Astrocyte of the spinal cord (primary cell): Measurements from ENCODE around the gene FCN1.

Experiments used
- DNase-seq: peaks from one replicate; pipeline ENCODE4 v3.0.0; 2011; ENCODE audit warnings: low read depth, low spot score
- H3K4me3 ChIP-seq: 2 replicates; pipeline ENCODE4 v1.5.1; 2011; ENCODE audit warnings: low read depth, mild to moderate bottlenecking, low read length, moderate library complexity
- CTCF ChIP-seq: IDR thresholded peaks from 2 replicates; pipeline ENCODE4 v1.5.1; 2012; ENCODE audit warnings: low read depth, mild to moderate bottlenecking, low read length, inconsistent platforms
- in situ Hi-C: cut with HindIII; loops from 2 replicates; pipeline ENCODE4 v1.10.0; 2017; ENCODE audit warnings: low sequenced_read_pairs

The FCN1 gene

GRCh38 chr9:134888603-134889190 is 29.0 kb downstream of the FCN1 start:
- in situ Hi-C loops, result no loop called here
- DNase-seq, result no peak
- H3K4me3 ChIP-seq, result no peak overlapping the region
- TF ChIP-seq CTCF, result no peak

GRCh38 chr9:134887686-134888602 is 29.8 kb downstream of the FCN1 start:
- H3K4me3 ChIP-seq, result no peak overlapping the region
- in situ Hi-C loops, result no loop called here
- DNase-seq, result no peak
- TF ChIP-seq CTCF, result no peak

- H3K4me3 ChIP-seq, result no peak overlapping the region
- in situ Hi-C loops, result no loop called here
- no peak for DNase-seq
- no peak for TF ChIP-seq CTCF
Measured at GRCh38 chr9:134887219-134887618, 30.5 kb downstream of the FCN1 start.

- DNase-seq, result no peak
- in situ Hi-C loops, result no loop called here
- no peak for TF ChIP-seq CTCF
- H3K4me3 ChIP-seq, result no peak overlapping the region
Measured at GRCh38 chr9:134886413-134886913, 31.2 kb downstream of the FCN1 start.

GRCh38 chr9:134885679-134886412 is 31.9 kb downstream of the FCN1 start:
- no peak overlapping the region for H3K4me3 ChIP-seq
- in situ Hi-C loops, result no loop called here
- no peak for DNase-seq
- TF ChIP-seq CTCF, result no peak

- in situ Hi-C loops, result no loop called here
- TF ChIP-seq CTCF, result no peak
- no peak overlapping the region for H3K4me3 ChIP-seq
- DNase-seq, result no peak
Measured at GRCh38 chr9:134885001-134885678, 32.6 kb downstream of the FCN1 start.
